ENCODE data around the gene ATG16L1.

Gene ATG16L1

DNA sequence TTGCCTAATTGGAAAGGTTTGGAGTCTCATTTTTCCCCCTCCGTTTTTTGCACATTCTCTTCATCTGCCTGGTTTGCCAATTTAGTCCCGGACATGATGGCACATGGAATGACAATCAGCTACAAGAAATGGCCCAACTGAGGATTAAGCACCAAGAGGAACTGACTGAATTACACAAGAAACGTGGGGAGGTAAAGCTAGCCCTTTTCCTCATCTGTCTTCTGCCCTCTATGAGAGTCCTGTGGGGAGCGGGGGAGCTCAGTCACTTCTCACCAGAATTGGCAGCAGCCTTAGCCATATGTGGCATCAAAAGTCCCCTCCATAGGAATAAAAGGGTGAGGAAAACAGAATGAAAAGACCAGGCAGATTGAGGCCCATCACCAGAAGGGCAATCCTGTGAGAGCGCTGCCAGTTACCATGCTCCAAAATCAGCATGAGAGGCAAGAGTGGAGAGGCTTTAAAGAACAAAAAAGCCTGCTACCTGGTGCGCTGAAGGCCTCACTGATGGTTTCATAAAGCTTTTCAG is 11.6 kb downstream of the ATG16L1 start:
- H3K9me3 ChIP-seq (ENCODE audit: insufficient read depth, low read depth, low read length): no peaks in the 10 kb centered on the region
- H3K36me3 ChIP-seq (ENCODE audit: insufficient read depth, low read depth, low read length): peaks cover 98% of the 10 kb centered on the region
- H3K4me1 ChIP-seq (ENCODE audit: insufficient read depth, low read length): no peaks in the 10 kb centered on the region
- no peak overlapping the region for H3K4me3 ChIP-seq (ENCODE audit: low read length)
- no peak overlapping the region for H3K27ac ChIP-seq (ENCODE audit: low read length)
- H3K27me3 ChIP-seq (ENCODE audit: insufficient read depth, low read length): no peaks in the 10 kb centered on the region
- no peak overlapping the region for H3K9ac ChIP-seq (ENCODE audit: low read depth, low read length)

DNA sequence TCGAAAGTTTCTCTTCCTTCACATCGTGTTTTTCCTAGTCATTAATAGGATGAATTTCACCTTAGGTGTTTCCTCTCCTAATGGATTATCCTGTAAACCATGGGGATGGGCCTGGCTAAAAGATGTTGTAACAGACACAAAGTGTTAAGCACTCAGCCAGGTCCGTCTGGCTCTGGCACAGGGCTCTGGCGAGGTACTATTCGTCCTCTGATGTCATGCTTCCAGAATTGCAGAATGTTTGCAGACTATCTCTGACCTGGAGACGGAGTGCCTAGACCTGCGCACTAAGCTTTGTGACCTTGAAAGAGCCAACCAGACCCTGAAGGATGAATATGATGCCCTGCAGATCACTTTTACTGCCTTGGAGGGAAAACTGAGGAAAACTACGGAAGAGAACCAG is 13.2 kb downstream of the ATG16L1 start:
- H3K36me3 ChIP-seq (ENCODE audit: insufficient read depth, low read depth, low read length): peaks cover 98% of the 10 kb centered on the region
- no peak overlapping the region for H3K4me3 ChIP-seq (ENCODE audit: low read length)
- H3K9me3 ChIP-seq (ENCODE audit: insufficient read depth, low read depth, low read length): no peaks in the 10 kb centered on the region
- H3K4me1 ChIP-seq (ENCODE audit: insufficient read depth, low read length): no peaks in the 10 kb centered on the region
- no peaks in the 10 kb centered on the region for H3K27me3 ChIP-seq (ENCODE audit: insufficient read depth, low read length)
- no peak overlapping the region for H3K9ac ChIP-seq (ENCODE audit: low read depth, low read length)
- no peak overlapping the region for H3K27ac ChIP-seq (ENCODE audit: low read length)

DNA sequence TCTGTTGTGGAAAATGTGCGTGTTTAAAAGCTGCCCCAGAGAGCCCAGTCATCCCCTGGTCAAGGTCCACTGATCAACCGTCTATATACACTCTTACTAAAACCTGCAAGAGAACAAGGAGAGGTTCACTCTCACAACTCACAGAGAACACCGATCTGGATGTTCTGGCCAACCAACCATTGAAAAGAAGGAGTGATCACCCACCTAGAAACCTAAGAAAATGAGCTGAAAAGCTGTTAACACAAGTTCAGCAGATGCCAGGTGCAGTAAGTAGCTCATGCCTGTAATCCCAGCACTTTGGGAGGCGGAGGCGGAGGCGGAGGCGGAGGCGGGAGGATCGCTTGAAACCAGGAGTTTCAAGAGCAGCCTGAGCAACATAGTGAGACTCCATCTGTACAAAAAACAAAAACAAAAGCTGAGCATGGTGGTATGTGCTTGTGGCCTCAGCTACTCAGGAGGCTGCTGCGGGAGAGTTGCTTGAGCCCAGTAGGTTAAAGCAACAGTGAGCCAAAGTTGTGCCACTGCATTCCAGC is 14.5 kb downstream of the ATG16L1 start:
- Histone ChIP-seq H3K27me3 (ENCODE audit: insufficient read depth, low read length) (no peaks in the 10 kb centered on the region), H3K9ac (ENCODE audit: low read depth, low read length) (no peak overlapping the region), H3K4me1 (ENCODE audit: insufficient read depth, low read length) (no peaks in the 10 kb centered on the region), H3K9me3 (ENCODE audit: insufficient read depth, low read depth, low read length) (no peaks in the 10 kb centered on the region), H3K27ac (ENCODE audit: low read length) (no peak overlapping the region), H3K36me3 (ENCODE audit: insufficient read depth, low read depth, low read length) (peaks cover 99% of the 10 kb centered on the region), H3K4me3 (ENCODE audit: low read length) (no peak overlapping the region)

DNA sequence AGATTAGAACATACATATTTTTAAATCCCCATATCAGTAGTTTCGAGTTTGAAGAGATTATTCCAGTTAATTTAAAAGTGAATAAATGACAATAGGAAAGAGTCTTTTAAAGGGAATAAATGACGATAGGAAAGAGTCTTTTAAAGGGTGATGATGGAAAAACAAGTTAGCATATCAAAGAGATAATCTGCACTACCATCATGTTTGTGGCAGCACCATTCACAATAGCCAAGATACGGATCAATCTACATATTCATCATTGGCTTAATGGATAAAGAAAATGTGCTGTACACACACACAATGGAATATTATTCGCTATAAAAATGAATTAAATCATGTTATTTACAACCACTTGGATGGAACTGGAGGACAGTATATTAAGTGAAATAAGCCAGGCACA is 15.0 kb downstream of the ATG16L1 start:
- Histone ChIP-seq H3K4me3 (ENCODE audit: low read length) (no peak overlapping the region), H3K27me3 (ENCODE audit: insufficient read depth, low read length) (no peaks in the 10 kb centered on the region), H3K36me3 (ENCODE audit: insufficient read depth, low read depth, low read length) (peaks cover 100% of the 10 kb centered on the region), H3K9me3 (ENCODE audit: insufficient read depth, low read depth, low read length) (no peaks in the 10 kb centered on the region), H3K27ac (ENCODE audit: low read length) (no peak overlapping the region), H3K9ac (ENCODE audit: low read depth, low read length) (no peak overlapping the region), H3K4me1 (ENCODE audit: insufficient read depth, low read length) (no peaks in the 10 kb centered on the region)

DNA sequence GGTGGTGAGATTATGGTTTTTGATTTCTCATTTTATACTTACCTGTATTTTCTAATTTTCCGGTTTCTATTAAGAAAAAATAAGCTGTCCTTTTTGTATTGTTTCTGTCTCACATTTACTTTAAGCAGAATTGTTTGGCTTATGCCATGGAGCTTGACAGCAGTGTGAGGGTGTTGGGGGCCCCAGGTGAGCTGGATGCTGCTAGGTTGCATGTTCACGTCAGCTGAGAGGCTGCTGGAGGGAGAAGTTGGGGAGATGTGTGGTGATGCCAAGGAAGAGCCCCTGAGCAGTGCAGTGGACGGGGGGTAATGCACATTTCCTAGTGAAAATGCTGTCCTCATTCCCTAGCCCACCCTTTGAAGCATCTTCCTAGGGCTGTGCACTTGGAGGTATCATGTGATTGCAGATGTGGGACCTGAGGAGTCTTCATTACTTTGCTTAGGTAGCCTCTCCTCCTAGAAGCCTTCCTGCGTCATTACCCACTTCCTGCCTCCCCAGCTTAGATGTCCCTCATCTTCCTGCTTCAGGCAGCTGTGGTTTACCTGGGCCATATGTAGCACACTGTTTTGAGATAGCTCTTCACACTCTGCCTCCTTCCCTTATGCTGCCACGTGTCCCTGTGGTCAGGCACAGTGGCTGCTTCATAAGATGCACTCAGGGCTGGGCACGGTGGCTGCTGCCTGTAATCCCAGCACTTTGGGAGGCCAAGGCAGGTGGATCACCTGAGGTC is 16.2 kb downstream of the ATG16L1 start:
- Histone ChIP-seq H3K27ac (ENCODE audit: low read length) (no peak overlapping the region), H3K4me1 (ENCODE audit: insufficient read depth, low read length) (no peaks in the 10 kb centered on the region), H3K9me3 (ENCODE audit: insufficient read depth, low read depth, low read length) (no peaks in the 10 kb centered on the region), H3K36me3 (ENCODE audit: insufficient read depth, low read depth, low read length) (peaks cover 100% of the 10 kb centered on the region), H3K4me3 (ENCODE audit: low read length) (no peak overlapping the region), H3K9ac (ENCODE audit: low read depth, low read length) (no peak overlapping the region), H3K27me3 (ENCODE audit: insufficient read depth, low read length) (no peaks in the 10 kb centered on the region)

DNA sequence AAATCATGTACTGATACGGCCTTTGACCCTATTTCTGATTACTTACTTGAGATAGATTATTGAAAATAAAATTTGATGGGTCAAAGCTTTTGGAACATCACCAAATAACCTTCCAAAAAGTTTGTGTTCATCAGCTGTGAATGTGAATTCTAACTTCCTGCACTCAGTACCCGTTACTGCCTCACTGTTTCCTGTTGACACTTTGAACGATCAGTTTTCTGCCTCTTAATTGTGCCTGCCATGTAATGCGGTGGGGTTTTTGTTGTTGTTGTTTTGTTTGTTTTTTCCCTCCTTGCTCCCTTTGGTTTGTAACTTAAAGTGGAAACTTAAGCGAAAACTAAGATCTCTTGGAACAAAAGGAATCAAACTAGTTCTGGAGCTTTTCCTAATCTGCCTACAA is 18.9 kb downstream of the ATG16L1 start:
- Histone ChIP-seq H3K27ac (ENCODE audit: low read length) (no peak overlapping the region), H3K4me1 (ENCODE audit: insufficient read depth, low read length) (no peaks in the 10 kb centered on the region), H3K9me3 (ENCODE audit: insufficient read depth, low read depth, low read length) (no peaks in the 10 kb centered on the region), H3K9ac (ENCODE audit: low read depth, low read length) (no peak overlapping the region), H3K4me3 (ENCODE audit: low read length) (no peak overlapping the region), H3K36me3 (ENCODE audit: insufficient read depth, low read depth, low read length) (peaks cover 100% of the 10 kb centered on the region), H3K27me3 (ENCODE audit: insufficient read depth, low read length) (no peaks in the 10 kb centered on the region)

DNA sequence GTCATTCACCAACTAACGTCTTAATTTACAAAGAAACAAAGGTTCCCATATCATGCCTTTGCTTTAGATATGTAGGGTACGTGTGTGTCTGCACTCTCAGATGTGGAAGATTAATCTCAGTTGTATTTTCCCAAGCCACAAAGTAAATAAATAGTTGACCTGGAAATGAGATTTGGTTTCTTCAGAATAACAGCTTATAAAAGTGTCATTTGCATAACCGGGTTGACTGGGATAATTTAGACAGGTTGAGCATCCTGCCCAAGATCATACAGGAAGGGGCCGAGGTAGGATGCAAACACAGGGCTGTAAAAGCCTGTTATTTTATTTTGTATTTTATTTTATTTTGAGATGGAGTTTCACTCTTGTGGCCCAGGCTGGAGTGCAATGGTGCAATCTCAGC is 19.5 kb downstream of the ATG16L1 start:
- H3K27me3 ChIP-seq (ENCODE audit: insufficient read depth, low read length): no peaks in the 10 kb centered on the region
- no peak overlapping the region for H3K9ac ChIP-seq (ENCODE audit: low read depth, low read length)
- no peaks in the 10 kb centered on the region for H3K4me1 ChIP-seq (ENCODE audit: insufficient read depth, low read length)
- H3K36me3 ChIP-seq (ENCODE audit: insufficient read depth, low read depth, low read length): peaks cover 100% of the 10 kb centered on the region
- H3K4me3 ChIP-seq (ENCODE audit: low read length): no peak overlapping the region
- H3K9me3 ChIP-seq (ENCODE audit: insufficient read depth, low read depth, low read length): no peaks in the 10 kb centered on the region
- H3K27ac ChIP-seq (ENCODE audit: low read length): no peak overlapping the region

DNA sequence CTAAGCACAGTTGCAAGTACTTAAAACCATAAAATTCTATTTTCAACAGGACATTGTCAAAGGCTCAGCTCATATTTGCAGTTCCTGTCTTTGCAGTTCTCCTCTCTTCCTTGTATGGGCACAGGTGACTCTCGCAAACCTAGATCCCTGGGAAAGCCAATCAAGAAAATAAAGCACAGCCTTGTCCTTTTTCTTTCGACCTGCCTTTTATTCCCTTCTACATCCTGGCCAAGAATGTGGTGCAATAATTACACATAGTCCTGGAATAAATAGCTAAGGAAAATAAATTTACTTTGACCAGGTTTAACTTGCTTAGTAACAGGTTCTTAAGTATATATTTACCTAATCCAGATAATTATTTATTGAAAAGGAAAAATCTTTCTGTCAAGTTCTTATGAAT is 20.2 kb downstream of the ATG16L1 start:
- Histone ChIP-seq H3K36me3 (ENCODE audit: insufficient read depth, low read depth, low read length) (peaks cover 100% of the 10 kb centered on the region), H3K27ac (ENCODE audit: low read length) (no peak overlapping the region), H3K4me3 (ENCODE audit: low read length) (no peak overlapping the region), H3K9ac (ENCODE audit: low read depth, low read length) (no peak overlapping the region), H3K4me1 (ENCODE audit: insufficient read depth, low read length) (no peaks in the 10 kb centered on the region), H3K9me3 (ENCODE audit: insufficient read depth, low read depth, low read length) (no peaks in the 10 kb centered on the region), H3K27me3 (ENCODE audit: insufficient read depth, low read length) (no peaks in the 10 kb centered on the region)

DNA sequence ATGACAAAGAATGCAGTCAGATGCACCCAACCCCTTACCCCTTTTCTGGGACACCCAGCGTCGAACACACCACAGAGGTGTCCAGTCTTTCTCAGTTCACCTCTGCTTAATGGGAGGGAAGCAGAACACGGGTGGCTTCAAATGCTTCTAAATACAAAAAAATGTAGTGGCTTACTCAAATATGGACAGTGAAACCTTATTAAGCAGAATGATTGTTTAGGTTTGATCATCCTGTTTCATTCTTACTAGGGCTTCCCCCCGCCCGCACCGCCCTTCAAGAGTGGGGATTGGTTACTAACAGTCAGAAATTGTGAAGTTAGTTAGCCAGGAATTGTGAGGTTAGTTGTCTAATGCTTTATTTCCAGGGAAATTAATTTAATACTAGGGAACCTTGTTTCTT is 21.6 kb downstream of the ATG16L1 start:
- Histone ChIP-seq H3K9ac (ENCODE audit: low read depth, low read length) (no peak overlapping the region), H3K4me3 (ENCODE audit: low read length) (no peak overlapping the region), H3K36me3 (ENCODE audit: insufficient read depth, low read depth, low read length) (peaks cover 100% of the 10 kb centered on the region), H3K27ac (ENCODE audit: low read length) (no peak overlapping the region), H3K27me3 (ENCODE audit: insufficient read depth, low read length) (no peaks in the 10 kb centered on the region), H3K9me3 (ENCODE audit: insufficient read depth, low read depth, low read length) (no peaks in the 10 kb centered on the region), H3K4me1 (ENCODE audit: insufficient read depth, low read length) (no peaks in the 10 kb centered on the region)

DNA sequence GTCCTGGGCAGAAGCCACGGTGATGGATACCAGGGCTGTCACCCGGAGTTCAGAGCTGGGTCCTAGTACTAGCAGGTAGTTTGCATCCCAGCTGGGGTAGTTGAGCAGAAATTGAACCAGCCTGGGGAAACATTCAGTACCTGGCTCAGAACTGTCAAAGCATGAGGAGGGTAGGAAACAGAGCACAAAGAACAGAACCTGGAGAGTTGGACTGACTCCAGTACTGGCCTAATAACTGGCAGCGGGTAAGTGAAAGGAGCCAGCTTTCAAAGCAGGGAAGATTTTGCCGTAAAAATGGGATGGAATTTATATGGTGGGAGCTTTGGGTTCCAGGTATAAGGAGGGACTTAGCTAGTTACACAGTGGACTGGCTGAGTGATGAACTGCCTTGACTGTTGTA is 23.8 kb downstream of the ATG16L1 start:
- H3K4me3 ChIP-seq (ENCODE audit: low read length): no peak overlapping the region
- H3K36me3 ChIP-seq (ENCODE audit: insufficient read depth, low read depth, low read length): peaks cover 100% of the 10 kb centered on the region
- no peaks in the 10 kb centered on the region for H3K9me3 ChIP-seq (ENCODE audit: insufficient read depth, low read depth, low read length)
- no peaks in the 10 kb centered on the region for H3K27me3 ChIP-seq (ENCODE audit: insufficient read depth, low read length)
- no peaks in the 10 kb centered on the region for H3K4me1 ChIP-seq (ENCODE audit: insufficient read depth, low read length)
- H3K9ac ChIP-seq (ENCODE audit: low read depth, low read length): no peak overlapping the region
- H3K27ac ChIP-seq (ENCODE audit: low read length): no peak overlapping the region

DNA sequence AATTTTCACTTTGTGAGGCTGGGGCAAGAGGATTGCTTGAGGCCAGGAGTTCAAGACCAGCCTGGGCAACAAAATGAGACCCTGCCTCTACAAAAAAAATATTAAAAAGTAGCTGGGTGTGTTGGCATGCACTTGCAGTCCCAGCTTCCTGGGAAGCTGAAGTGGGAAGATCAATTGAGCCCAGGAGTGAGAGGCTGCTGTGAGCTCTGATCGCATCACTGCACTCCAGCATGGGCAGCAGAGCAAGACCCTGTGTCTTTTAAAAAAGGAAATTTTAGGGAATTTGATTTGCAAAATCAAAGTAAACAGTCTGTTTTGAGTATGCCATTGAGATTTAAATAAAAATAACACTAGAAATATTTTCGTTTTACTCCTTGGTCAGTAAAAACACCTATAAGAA is 27.4 kb downstream of the ATG16L1 start:
- Histone ChIP-seq H3K36me3 (ENCODE audit: insufficient read depth, low read depth, low read length) (peaks cover 97% of the 10 kb centered on the region), H3K4me1 (ENCODE audit: insufficient read depth, low read length) (no peaks in the 10 kb centered on the region), H3K9ac (ENCODE audit: low read depth, low read length) (no peak overlapping the region), H3K27me3 (ENCODE audit: insufficient read depth, low read length) (no peaks in the 10 kb centered on the region), H3K9me3 (ENCODE audit: insufficient read depth, low read depth, low read length) (no peaks in the 10 kb centered on the region), H3K27ac (ENCODE audit: low read length) (no peak overlapping the region), H3K4me3 (ENCODE audit: low read length) (no peak overlapping the region)

DNA sequence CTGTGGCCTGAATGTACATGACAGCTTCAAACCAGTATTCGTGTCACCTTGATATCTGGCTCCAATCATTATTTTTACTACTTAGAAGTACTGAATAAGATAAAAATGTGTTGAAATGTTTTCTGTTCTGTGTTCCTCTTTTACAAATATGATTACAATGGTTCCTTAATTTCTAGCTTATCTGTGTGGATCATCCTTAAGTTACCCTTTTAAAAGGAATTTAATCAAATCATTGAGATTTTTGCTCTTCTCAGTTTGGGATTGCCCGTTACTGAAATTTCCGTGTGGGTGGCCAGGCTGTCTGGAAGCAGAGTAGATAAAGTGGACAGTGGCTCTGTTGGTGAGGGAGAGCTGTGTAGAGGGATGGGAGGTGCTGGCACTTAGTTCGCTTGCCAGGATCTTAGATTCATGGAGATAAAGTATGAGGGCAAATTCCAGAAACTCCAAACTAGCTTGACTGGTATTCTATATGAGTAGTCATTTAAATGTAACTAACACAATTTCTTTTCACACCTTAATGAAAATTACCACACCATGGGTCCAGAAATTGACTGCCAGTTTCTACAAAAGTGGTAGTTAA is 28.7 kb downstream of the ATG16L1 start:
- no peaks in the 10 kb centered on the region for H3K4me1 ChIP-seq (ENCODE audit: insufficient read depth, low read length)
- no peaks in the 10 kb centered on the region for H3K27me3 ChIP-seq (ENCODE audit: insufficient read depth, low read length)
- no peak overlapping the region for H3K9ac ChIP-seq (ENCODE audit: low read depth, low read length)
- H3K9me3 ChIP-seq (ENCODE audit: insufficient read depth, low read depth, low read length): no peaks in the 10 kb centered on the region
- H3K27ac ChIP-seq (ENCODE audit: low read length): no peak overlapping the region
- peaks cover 94% of the 10 kb centered on the region for H3K36me3 ChIP-seq (ENCODE audit: insufficient read depth, low read depth, low read length)
- H3K4me3 ChIP-seq (ENCODE audit: low read length): no peak overlapping the region
